Ishikawa (cell line): ENCODE data around the gene TUT1.

Experiments
- EP300 ChIP-seq: IDR thresholded peaks from 2 replicates; pipeline ENCODE4 v1.6.1; 2012; ENCODE audit warnings: borderline replicate concordance
- FOXM1 ChIP-seq: IDR thresholded peaks from 2 replicates; pipeline ENCODE4 v1.6.1; 2012; ENCODE audit warnings: low read depth, borderline replicate concordance
- RAD21 ChIP-seq: IDR thresholded peaks from 2 replicates; pipeline ENCODE4 v1.6.1; 2012; ENCODE audit warnings: low read depth

GRCh38 chr11:62572431-62572830 lies 18.9 kb downstream of the TUT1 start:
- TF ChIP-seq RAD21: no peak
- TF ChIP-seq EP300: no peak
- no peak for TF ChIP-seq FOXM1
